ENCODE data around the gene PPFIA3.
"Not testable (repeated sequence)": the region's sequence is repeated elsewhere in the genome, so short reads cannot be mapped to it uniquely, and the experiment has no call there.

PPFIA3 gene

GRCh38 chr19:49113762-49114629 is 5.3 kb upstream of the PPFIA3 start, which contains the start of gene LIN7B:
Gene LIN7B, plus strand, starts transcription at chr19:49114370. Its CDS starts 35 bp downstream, at chr19:49114405.
- Mint-ChIP-seq H3K27ac (peak within 1 kb of the TSS in 1 of 2 donors; percentile 38), H3K4me1 (peaks cover 50% of the 10 kb centered on the region), H3K27me3 (no peaks in the 10 kb centered on the region), H3K9me3 (no peaks in the 10 kb centered on the region), H3K4me3 (peak within 1 kb of the TSS; percentile 86 to 89)
- peak; percentile 78 for ATAC-seq
- peak; percentile 76 to 89 for DNase-seq

GRCh38 chr19:49114630-49115363 is 4.5 kb upstream of the PPFIA3 start:
- H3K27ac Mint-ChIP-seq, result no peak overlapping the region
- H3K9me3 Mint-ChIP-seq, result no peaks in the 10 kb centered on the region
- peak overlapping the region; percentile 81 to 84 for H3K4me3 Mint-ChIP-seq
- peaks cover 50% of the 10 kb centered on the region for H3K4me1 Mint-ChIP-seq
- peaks cover 2% of the 10 kb centered on the region for H3K27me3 Mint-ChIP-seq
- ATAC-seq (no peak), DNase-seq (peak; percentile 44 to 48)

- H3K27ac Mint-ChIP-seq, result no peak overlapping the region
- ATAC-seq, result no peak
- no peaks in the 10 kb centered on the region for H3K9me3 Mint-ChIP-seq
- peaks cover 63% of the 10 kb centered on the region for H3K4me1 Mint-ChIP-seq
- H3K4me3 Mint-ChIP-seq, result no peak overlapping the region
- H3K27me3 Mint-ChIP-seq, result peaks cover 18% of the 10 kb centered on the region
- DNase-seq, result no peak
These were observed 2.8 kb upstream of the PPFIA3 start for GRCh38 chr19:49116544-49116943.

- Mint-ChIP-seq H3K9me3 (no peaks in the 10 kb centered on the region), H3K4me3 (peak overlapping the region; percentile 85 to 96), H3K27me3 (peaks cover 18% of the 10 kb centered on the region), H3K27ac (peak overlapping the region; percentile 87 to 97), H3K4me1 (peaks cover 60% of the 10 kb centered on the region)
- ATAC-seq (no peak), DNase-seq (peak in 1 of 2 donors; percentile 17)
These were observed 1.4 kb upstream of the PPFIA3 start for GRCh38 chr19:49117677-49118564.

GRCh38 chr19:49118565-49119410 is 556 bp upstream of the PPFIA3 start, which contains the start of gene C19orf73:
Gene C19orf73, minus strand, starts transcription at chr19:49119143. Its CDS starts 121 bp downstream, at chr19:49119022.
- Mint-ChIP-seq H3K9me3 (no peaks in the 10 kb centered on the region), H3K4me1 (peaks cover 51% of the 10 kb centered on the region), H3K4me3 (peak within 1 kb of the TSS; percentile 85 to 96), H3K27ac (peak within 1 kb of the TSS; percentile 87 to 97), H3K27me3 (peaks cover 18% of the 10 kb centered on the region)
- DNase-seq, result peak; percentile 97 to 98
- peak; percentile 84 for ATAC-seq

- DNase-seq, result no peak
- ATAC-seq, result no peak
- Mint-ChIP-seq H3K9me3 (no peaks in the 10 kb centered on the region), H3K27ac (peak overlapping the region in 1 of 2 donors; percentile 45), H3K4me1 (peaks cover 43% of the 10 kb centered on the region), H3K4me3 (peak overlapping the region; percentile 49 to 96), H3K27me3 (peaks cover 18% of the 10 kb centered on the region)
These were observed 960 bp downstream of the PPFIA3 start for GRCh38 chr19:49120325-49120683.

GRCh38 chr19:49120868-49121267 is 1.5 kb downstream of the PPFIA3 start:
- Mint-ChIP-seq H3K27me3 (peaks cover 18% of the 10 kb centered on the region), H3K27ac (no peak overlapping the region), H3K9me3 (no peaks in the 10 kb centered on the region), H3K4me1 (peaks cover 38% of the 10 kb centered on the region), H3K4me3 (peak overlapping the region; percentile 49 to 96)
- ATAC-seq (no peak), DNase-seq (no peak)

GRCh38 chr19:49121841-49122240 is 2.5 kb downstream of the PPFIA3 start:
- not testable (repeated sequence) for ATAC-seq, H3K9me3 Mint-ChIP-seq, H3K27ac Mint-ChIP-seq, DNase-seq, H3K4me3 Mint-ChIP-seq
- Mint-ChIP-seq H3K4me1 (peaks cover 32% of the 10 kb centered on the region), H3K27me3 (peaks cover 18% of the 10 kb centered on the region)

- not testable (repeated sequence) for H3K9me3 Mint-ChIP-seq, H3K4me3 Mint-ChIP-seq, ATAC-seq, H3K27ac Mint-ChIP-seq, DNase-seq
- peaks cover 18% of the 10 kb centered on the region for H3K27me3 Mint-ChIP-seq
- H3K4me1 Mint-ChIP-seq, result peaks cover 26% of the 10 kb centered on the region
These were observed 3.9 kb downstream of the PPFIA3 start for GRCh38 chr19:49123285-49123684.

GRCh38 chr19:49125025-49125731 is 5.8 kb downstream of the PPFIA3 start:
- Mint-ChIP-seq H3K27me3 (peaks cover 12% of the 10 kb centered on the region), H3K27ac (no peak overlapping the region), H3K9me3 (no peaks in the 10 kb centered on the region), H3K4me3 (no peak overlapping the region), H3K4me1 (peaks cover 32% of the 10 kb centered on the region)
- DNase-seq (no peak), ATAC-seq (no peak)

- no peak overlapping the region for H3K4me3 Mint-ChIP-seq
- DNase-seq (no peak), ATAC-seq (no peak)
- no peaks in the 10 kb centered on the region for H3K27me3 Mint-ChIP-seq
- no peaks in the 10 kb centered on the region for H3K9me3 Mint-ChIP-seq
- peaks cover 23% of the 10 kb centered on the region for H3K4me1 Mint-ChIP-seq
- H3K27ac Mint-ChIP-seq, result no peak overlapping the region
These were observed 7.2 kb downstream of the PPFIA3 start for GRCh38 chr19:49126575-49126974.

- H3K27me3 Mint-ChIP-seq, H3K27ac Mint-ChIP-seq, H3K9me3 Mint-ChIP-seq, DNase-seq, ATAC-seq: not testable (repeated sequence)
- peaks cover 23% of the 10 kb centered on the region for H3K4me1 Mint-ChIP-seq
- peak overlapping the region; percentile 44 to 57 for H3K4me3 Mint-ChIP-seq
These were observed 7.9 kb downstream of the PPFIA3 start for GRCh38 chr19:49127225-49127624.

GRCh38 chr19:49127674-49128544 is 8.6 kb downstream of the PPFIA3 start:
- H3K27ac Mint-ChIP-seq, result peak overlapping the region; percentile 77 to 94
- peaks cover 27% of the 10 kb centered on the region for H3K4me1 Mint-ChIP-seq
- H3K9me3 Mint-ChIP-seq, result no peaks in the 10 kb centered on the region
- H3K4me3 Mint-ChIP-seq, result peak overlapping the region; percentile 86 to 89
- no peaks in the 10 kb centered on the region for H3K27me3 Mint-ChIP-seq
- DNase-seq (peak; percentile 97), ATAC-seq (peak; percentile 96)
